ENCODE data around the gene CKLF.
"Not testable (repeated sequence)": the region's sequence is repeated elsewhere in the genome, so short reads cannot be mapped to it uniquely, and the experiment has no call there.

CKLF gene

DNA sequence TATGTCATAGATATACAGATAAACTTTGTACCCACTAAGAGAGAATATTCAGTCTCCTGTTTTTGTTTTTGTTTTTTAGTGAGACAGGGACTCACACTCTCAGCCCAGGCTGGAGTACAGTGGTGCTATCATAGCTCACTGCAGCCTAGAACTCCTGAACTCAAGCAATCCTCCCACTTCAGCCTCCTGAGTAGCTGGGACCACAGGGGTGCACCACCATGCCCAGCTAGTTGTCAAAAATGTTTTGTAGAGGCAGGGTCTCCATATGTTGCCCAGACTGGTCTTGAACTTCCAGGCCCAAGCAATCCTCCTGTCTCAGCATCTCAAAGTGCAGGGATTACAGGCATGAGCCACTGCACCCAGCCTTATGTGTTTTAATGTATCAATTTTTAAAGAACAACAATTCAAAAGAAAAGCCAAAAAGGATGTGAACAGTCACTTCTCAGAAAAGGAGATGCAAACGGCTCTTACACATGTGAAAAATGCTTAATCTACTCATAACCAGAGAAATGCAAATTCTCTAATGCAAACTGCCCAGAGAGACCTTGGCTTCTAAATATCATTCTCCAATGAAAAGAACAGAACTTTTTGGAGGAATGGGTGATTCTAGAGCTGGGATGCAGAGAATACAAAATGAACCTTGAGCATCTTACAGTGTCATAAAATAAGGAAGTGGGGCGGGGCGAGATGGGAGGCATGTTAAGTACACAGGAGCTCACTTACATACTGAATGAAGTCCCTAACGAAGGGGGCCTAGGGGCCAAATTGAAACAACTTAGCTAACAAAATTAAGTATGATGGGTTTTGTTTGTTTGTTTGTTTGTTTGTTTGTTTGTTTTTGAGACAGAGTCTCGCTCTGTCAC, 44.8 kb downstream of the CKLF start:
- no peak for DNase-seq (ENCODE audit: low spot score)

DNA sequence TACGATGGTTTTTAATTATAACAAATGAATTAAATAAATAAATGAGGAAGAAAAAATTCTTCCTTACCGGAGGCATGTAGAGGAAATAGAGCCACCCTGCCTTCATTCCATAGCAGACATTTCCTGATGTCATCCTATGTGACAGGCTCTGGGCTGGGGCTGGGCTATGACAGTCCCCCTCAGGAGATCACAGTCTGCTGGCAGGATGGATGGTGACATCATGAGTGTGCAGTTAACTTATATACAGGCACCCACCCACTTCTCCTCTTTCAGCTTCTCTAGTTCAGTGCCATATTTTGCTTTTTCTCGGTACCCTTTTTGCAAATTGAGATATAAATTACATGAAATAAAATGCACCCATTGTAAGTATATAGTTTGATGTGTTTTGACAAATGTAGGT, 45.7 kb downstream of the CKLF start:
- DNase-seq (ENCODE audit: low spot score): peak; percentile 30

DNA sequence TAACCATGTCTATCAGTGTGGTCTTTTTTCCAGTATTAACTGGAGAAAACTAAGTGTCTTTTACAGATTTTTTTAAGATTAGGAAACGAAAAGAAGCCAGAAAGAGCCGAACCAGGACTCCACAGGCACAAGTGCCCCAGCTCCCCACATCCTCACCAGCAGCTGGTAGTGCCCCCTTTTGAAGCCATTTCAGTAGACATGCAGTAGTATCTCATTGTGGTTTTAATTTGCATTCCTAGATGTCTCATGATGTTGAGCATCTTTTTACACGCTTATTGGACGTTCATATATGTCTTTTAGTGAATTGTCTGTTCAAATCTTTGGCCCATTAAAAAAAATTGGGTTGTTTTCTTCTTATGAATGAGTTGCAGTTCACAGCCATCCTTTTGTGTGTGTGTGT, 47.4 kb downstream of the CKLF start:
- no peak for DNase-seq (ENCODE audit: low spot score)

DNA sequence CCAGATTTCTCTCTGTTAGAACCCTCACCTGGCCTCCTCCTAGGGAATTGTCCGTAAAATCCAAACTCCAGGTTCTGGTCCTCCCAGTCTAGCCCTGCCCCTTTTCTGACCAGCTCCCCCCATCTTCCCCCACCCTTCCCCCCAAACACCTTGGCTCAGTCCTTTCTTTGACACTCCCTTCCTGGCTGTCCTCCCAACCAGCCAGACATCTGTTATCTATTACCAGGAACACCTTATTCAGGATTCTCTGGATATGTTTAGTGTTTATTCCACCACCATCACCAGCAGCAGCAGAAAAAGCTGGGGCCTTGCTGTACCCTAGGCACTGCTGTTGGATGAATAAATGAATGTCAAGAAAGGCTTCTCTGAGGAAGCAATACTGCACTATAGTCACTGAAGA, 48.1 kb downstream of the CKLF start:
- DNase-seq (ENCODE audit: low spot score): no peak

DNA sequence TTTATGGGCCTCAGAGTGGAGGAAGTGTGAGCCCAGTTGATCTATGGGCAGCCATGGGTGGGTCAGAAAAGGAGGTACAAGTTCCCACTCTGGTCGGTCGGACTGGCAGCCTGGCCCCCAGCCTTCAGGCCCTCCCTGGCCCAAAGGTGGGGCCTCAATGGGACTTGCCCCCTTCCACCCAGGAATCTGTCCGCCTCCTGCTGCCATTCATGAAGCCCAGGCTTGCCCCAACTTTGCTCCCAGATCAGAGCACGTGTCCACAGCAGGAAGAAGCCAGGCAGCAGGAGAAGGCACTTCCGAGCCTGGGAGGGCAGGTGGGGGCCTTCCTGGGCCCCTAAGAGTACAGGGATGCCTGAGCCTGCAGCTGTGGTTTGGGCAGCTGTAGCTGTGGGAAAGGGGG, 49.1 kb downstream of the CKLF start:
- no peak for DNase-seq (ENCODE audit: low spot score)

DNA sequence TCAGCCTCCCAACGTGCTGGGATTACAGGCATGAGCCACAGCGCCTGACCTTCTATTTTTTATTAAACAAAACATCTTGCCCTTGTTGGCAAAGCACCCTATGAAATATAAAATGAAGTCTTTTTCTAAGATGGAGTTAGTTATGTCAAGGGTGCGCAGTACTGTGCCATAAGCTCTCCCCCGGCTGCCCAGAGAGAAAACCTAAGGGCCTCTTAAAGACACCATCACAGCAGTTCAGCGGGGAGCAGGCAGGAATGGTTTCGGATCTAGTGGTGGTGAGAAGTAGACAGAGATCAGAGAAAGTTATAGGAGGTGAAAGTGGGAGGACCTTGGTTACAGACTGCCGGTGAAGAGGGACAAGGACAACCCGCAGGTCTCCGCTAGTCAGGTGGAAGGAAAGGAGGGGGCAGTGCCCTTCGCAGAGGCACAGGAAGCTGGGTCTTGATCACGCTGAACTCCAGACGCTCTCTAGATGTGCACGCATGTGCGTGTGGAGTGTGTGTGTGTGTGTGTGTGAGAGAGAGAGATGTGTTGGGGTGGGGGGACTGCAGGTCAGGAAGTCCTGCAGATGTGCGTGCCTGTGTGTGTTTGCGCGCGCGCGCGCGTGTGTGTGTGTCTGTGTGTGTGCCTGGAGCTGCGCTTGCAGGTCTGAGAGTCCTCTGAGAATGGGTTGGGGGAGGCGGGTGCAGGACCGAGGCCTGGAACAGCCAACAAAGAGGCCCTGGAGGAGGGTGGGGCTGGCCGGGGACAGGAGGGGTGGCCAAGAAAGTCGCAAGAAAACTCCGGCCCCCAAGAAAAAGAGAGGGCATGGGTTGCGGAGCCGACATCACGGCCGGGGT, 51.4 kb downstream of the CKLF start:
- DNase-seq (ENCODE audit: low spot score): peak; percentile 36

DNA sequence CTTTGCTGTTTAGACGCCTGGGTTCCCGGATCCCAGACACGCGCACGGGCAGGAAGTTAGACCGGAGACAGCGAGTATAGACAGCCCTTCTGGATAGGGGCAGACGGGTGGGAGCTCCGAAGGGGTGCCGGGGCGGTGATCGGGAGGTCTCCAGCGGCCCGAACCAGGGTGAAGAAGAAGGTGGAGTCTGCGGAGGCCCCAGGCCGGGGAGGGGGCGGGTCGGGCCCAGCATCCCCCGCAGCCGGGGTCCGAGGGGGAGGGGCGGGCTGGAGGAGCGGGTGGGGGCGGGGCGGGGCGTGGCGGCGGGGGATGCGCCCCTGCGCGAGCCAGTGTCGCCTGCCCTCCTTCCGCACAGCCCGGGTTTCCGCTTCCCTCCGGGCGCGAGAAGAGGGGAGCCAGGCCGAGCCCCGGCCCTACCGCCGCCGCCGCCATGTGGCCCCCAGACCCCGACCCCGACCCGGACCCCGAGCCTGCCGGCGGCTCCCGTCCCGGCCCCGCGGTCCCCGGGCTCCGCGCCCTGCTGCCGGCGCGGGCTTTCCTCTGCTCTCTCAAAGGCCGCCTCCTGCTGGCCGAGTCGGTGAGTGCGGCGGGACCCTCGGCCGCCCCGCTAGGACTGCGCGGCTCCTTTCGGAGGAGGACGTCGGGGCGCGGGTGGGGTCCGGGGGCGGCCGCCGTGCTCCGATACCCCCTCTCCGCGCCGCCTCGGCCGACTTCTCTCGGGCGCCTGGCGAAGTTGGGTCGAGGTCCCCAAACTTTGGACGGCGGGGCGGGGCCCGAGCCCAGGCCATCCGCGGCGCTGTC, 52.2 kb downstream of the CKLF start, which contains the start of gene CMTM3:
Gene CMTM3, plus strand, starts transcription at position 329 of the 801 bp plus-strand sequence. Its CDS starts 102 bp downstream, at position 431.
- peak; percentile 59 for DNase-seq (ENCODE audit: low spot score)

DNA sequence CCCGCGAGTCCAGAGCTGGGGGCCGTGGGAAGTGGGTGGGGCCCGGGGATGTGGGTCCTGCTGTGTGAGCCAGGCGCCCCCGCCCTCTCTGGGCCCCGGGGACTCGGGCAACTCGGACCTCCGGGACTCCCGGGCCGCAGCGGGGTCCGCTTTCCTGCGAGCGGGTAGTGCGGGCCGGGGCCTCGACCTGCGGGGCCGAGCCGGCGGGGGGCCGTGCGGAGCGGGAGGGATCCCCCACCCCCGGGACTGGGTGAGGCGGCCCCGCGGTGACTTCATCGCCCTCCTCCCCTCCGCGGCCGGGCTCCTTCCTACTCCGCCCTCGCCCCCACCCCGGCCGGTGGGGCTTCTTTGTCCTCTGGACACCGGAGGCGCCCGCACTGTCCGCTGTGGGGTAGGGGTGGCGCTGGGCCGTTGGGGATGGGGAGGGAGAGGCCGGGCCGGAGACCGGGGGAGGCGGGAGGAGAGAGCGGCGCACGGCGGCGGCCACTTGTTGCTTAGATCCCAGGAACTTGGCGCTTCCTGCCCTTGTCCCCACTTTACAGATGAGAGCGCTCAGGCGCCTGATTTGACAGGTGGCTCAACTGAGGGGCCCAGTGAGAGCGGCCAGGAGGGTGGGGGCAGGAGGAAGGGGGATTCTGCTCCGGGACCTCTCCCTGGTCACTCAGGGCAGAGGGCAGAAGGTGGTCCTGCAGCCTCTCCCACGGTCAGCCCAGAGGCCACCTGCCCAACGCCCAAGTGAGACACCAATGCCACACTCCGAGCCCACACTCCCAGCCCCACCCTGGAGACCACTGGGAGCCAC, 53.0 kb downstream of the CKLF start:
- peak; percentile 29 for DNase-seq (ENCODE audit: low spot score)

DNA sequence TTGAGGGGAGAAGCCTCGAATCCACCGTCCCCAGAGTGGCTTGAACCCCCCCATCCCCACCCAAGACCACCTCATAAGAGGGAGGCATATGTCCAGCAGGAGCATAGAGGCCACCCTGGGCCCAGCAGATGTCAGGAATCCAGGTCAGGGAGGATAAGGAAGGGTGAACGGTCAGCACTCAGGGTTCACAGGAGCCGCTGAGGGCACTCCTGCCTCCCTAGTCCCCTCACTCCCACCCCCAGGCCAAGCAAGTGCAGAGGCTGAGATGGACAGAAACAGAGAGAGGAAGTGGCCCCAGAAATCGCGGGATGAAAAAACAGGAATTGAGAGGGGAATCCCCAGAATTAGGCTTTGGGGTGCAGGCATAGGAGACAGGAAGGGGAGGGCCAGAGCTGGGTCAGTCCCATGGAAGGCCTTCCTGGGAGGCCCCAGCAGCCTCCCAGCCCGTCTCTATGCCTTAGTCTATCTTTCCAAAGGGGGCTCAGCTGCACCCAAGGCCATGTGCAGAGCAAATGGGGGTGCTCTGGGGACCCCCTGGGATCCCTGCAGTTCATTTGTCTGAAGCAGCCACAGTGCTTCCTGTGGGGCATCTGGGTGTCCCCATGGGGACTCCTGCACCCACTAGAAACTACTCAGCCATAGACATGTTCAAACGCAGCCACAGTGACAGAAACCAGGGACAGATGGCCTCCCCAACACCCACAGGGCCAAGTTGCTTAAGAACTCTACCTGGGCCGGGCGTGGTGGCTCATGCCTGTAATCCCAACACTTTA, 53.8 kb downstream of the CKLF start:
- DNase-seq (ENCODE audit: low spot score): no peak

DNA sequence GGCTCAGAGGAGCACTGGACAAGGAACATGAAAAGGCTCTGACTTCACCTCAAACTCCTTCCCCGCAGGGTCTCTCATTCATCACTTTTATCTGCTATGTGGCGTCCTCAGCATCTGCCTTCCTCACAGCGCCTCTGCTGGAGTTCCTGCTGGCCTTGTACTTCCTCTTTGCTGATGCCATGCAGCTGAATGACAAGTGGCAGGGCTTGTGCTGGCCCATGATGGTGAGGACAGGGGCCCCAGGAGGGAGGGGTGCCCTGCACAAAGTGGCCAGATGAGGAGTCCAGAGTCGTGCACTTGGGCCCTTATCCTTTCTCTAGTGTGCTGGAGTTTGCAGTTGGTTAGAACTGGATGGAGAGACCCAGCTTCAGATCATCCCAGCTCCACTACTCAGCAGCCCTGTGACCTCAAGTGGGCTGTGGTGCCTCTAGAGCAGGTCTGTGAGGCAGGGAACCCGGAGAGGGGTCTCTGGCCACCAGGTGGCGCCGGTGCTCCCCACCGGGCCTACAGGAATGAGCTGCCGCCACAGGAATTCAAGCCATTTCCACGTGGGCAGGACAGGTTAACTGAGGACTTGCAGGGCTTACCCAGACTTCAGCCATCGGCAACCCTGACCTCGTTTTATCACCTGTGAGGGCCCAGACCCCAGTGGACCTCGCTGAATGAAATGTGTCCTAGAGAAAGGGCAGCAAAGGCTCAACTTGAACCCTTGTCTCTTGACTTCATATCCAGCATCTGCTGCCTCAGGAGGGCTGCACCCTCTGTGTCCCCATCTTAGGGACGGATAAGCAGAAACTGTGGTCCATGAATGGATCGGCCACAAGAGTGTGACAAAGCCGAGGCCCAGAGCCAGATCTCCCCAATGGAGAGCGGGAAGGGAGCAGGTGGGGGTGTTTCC, 56.1 kb downstream of the CKLF start:
- DNase-seq (ENCODE audit: low spot score): peak; percentile 77

DNA sequence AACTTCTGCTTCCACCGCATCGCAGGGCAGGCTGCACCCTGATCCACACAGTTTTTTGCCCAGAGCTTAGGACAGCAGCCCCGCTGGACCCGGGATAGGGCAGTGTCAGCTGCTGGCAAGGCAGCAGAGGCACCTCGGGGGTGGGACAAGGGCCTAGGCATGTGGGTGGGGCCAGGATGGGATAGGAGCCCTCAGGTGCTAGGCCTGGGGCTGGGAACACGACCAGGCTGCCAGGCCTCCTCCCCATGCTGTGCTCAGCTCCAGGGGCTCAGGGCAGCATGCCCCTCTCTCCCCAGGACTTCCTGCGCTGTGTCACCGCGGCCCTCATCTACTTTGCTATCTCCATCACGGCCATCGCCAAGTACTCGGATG, 56.7 kb downstream of the CKLF start:
- no peak for DNase-seq (ENCODE audit: low spot score)

DNA sequence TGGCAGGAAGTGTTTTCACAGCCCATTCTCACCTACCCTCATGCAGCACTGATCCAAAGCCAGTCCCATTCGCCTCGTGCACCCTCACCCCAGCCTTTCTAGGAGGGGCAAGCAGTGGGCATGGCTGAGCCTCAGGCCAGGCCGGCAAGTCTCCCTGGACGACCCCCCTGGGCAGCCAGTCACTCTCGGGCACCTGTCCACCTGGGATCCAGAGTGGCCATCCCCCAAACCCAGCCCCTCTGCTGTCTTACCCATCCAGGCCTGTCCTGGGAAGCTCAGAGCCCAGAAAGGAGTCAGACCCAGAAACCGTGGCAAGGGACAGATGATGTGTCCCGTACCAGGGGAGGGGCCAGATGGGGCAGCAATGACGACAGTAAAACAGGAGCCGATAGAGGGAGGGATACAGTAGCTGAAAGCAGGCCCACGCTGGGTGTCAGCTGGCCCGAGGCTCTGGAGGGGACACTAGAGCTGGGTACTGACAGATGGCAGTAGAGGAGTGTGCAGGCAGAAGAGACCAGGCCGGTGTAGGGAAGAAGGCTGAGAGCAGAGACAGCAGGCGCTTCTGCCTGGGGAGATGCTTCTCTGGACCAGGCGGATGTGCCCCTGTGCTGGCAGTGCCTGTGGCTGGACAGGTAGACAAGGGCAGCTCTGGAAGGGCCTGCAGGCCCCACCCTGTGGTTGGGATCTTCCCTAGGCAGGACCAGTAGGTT, 57.9 kb downstream of the CKLF start:
- no peak for DNase-seq (ENCODE audit: low spot score)

DNA sequence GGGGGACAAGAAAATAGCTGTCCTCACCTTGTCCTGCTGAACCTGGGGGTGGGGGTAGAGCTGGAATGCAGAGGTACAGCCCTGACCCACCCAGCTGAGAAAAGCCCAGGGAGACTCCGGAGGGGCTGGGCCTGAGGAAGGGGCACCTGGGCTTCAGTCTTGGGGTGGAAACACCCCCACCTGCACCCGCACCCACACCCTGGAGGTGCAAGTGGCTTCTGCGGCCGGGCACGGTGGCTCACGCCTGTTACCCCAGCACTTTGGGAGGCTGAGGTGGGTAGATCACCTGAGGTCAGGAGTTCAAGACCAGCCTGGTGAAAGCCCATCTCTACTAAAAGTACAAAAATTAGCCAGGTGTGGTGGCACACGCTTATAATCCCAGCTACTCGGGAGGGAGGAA, 59.5 kb downstream of the CKLF start:
- DNase-seq (ENCODE audit: low spot score): not testable (repeated sequence)

DNA sequence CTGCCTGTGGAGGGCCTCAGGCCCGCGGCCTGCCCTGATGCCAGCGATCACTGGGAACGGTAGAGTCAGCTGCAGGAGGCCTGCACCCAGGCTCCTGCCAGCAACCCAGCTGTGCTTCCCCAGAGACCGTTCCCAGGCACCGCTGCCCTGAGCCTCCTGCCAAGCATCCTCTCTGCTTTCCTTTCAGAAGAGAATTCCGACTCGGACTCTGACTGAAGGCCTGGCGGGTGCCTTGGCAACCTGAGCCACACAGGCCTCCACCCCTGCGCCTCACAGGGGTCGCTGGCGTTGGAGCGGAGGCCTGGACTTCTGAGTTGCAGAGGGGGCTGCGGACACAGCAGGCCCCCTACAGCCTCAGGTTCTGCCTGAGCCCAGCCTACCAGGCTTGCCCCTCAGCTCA, 60.0 kb downstream of the CKLF start:
- no peak for DNase-seq (ENCODE audit: low spot score)

DNA sequence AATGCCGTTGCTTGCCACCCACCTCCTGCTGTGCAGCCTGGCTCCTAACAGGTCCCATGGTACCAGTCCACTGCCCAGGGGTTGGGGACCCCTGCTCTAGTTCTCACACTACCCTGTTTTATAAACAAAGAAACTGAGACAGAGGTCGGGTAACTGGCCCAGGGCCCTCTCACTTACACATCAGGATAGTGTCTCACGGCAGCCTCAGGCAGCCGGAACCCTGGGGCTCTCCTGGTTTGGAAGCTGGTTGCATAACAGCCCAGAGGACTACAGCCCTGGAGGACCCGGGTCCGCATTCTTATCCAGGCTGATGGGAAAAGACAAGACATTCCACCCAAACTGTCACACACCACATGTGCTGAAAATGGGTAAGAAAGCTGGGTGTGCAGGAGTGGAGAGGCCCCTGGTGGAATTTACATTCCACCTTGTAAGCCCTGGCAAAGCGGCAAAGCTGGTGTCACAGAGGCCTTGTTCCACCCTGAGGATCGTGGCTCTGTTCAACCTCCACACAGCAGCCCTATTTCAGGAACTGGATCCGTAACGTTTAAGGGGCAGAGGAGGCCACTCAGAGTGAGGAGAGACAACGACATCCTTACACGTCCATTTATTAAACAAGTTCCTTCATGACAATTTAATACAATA, 61.9 kb downstream of the CKLF start:
- no peak for DNase-seq (ENCODE audit: low spot score)
